ENCODE data around the gene MRPL4. TPM values are rescaled to one million over a fixed set of nuclear protein-coding genes. Genes with fewer than 3 reads are reported as not detected.
A peak's percentile ranks its signal among the peaks of the same experiment; 100 is the strongest.

Gene MRPL4
- total RNA-seq, 3 donors from 2014 or later (not counting 1 experiment from before 2014, with no cell fraction given): 34.5 to 41.6 (median 40.2) TPM

DNA sequence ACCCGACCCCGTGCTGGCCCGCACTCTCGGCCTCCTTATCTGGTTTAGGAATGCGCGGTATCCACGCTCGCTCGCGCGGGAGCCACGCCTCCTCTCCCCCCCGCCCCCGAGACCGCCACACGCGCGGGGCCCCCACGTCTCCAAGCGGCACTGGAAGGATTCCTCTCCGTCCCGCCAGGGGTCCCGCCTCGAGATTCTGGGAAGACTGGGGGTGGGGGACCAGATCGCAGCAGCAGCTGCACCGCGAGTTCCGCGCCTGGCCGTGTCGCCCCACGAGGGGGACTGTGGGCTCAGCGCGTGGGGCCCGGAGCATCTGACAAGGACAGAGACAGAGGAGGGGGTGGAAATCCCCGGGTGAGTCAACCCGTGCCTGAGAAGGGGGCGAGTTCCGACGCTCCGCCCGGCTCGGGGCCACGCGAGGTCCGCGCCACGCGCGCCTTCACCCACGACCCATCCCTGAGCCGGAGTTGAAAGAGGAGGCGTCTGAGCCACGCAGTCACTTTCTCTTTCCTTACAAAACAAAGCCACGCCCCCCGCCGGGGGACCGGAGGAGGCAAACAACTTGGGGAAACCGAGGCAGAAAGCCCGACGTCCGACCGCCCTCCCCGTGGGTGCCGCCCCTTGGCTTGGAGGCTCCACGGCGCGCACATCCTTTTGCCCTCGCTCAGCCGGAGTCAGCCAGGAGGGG, 21.7 kb upstream of the MRPL4 start:
- H3K4me1 ChIP-seq (ENCODE audit: control insufficient read depth, insufficient read depth, low read length): peaks cover 38% of the 10 kb centered on the region
- WGBS (ENCODE audit: insufficient coverage): under 1% methylated on average over 70 of the region's 70 CpGs
- peaks cover 6 to 15% of the 10 kb centered on the region in 2 donors for H3K4me1 Mint-ChIP-seq
- TF ChIP-seq, protein P1, sequence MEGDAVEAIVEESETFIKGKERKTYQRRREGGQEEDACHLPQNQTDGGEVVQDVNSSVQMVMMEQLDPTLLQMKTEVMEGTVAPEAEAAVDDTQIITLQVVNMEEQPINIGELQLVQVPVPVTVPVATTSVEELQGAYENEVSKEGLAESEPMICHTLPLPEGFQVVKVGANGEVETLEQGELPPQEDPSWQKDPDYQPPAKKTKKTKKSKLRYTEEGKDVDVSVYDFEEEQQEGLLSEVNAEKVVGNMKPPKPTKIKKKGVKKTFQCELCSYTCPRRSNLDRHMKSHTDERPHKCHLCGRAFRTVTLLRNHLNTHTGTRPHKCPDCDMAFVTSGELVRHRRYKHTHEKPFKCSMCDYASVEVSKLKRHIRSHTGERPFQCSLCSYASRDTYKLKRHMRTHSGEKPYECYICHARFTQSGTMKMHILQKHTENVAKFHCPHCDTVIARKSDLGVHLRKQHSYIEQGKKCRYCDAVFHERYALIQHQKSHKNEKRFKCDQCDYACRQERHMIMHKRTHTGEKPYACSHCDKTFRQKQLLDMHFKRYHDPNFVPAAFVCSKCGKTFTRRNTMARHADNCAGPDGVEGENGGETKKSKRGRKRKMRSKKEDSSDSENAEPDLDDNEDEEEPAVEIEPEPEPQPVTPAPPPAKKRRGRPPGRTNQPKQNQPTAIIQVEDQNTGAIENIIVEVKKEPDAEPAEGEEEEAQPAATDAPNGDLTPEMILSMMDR (IDR thresholded peaks at IDR 0.05): no peak
- H3K36me3 ChIP-seq (ENCODE audit: control insufficient read depth, insufficient read depth, low read length): no peaks in the 10 kb centered on the region
- no peaks in the 10 kb centered on the region for H3K27me3 Mint-ChIP-seq (ENCODE audit: low read depth in 2 of 2)
- intact Hi-C loops (cut with micrococcal nuclease): loop anchor here (2.0 to 5.0 kb wide), 2 partner anchors 36 to 298 kb away; partner anchors contain the start of gene DNMT1
- H3K27ac ChIP-seq (ENCODE audit: low read length): peak overlapping the region; percentile 86
- peak overlapping the region; percentile 92 for H3K4me3 Mint-ChIP-seq
- peak overlapping the region; percentile 86 to 88 for H3K27ac Mint-ChIP-seq
- no peaks in the 10 kb centered on the region for H3K9me3 ChIP-seq (ENCODE audit: control insufficient read depth, insufficient read depth, low read length)
- no peaks in the 10 kb centered on the region for H3K36me3 Mint-ChIP-seq
- H3K9me3 Mint-ChIP-seq: no peaks in the 10 kb centered on the region
- ATAC-seq (peak; percentile 79 to 87 (median 81)), DNase-seq (peak; percentile 70 to 88)
- H3K27me3 ChIP-seq (ENCODE audit: control insufficient read depth, insufficient read depth, low read length): no peaks in the 10 kb centered on the region
- peak overlapping the region; percentile 88 for H3K4me3 ChIP-seq (ENCODE audit: low read length)

GRCh38 chr19:10230861-10231611, 21.0 kb upstream of the MRPL4 start, which contains the start of gene S1PR2:
S1PR2 (minus strand) TSS chr19:10231331; CDS start chr19:10224905, 6,426 bp downstream.
- H3K4me3 Mint-ChIP-seq: peak within 1 kb of the TSS; percentile 92
- peak; percentile 68 to 88 for DNase-seq
- Histone ChIP-seq H3K4me3 (ENCODE audit: low read length) (peak within 1 kb of the TSS; percentile 88), H3K27me3 (ENCODE audit: control insufficient read depth, insufficient read depth, low read length) (no peaks in the 10 kb centered on the region), H3K27ac (ENCODE audit: low read length) (peak within 1 kb of the TSS; percentile 86), H3K9me3 (ENCODE audit: control insufficient read depth, insufficient read depth, low read length) (no peaks in the 10 kb centered on the region), H3K36me3 (ENCODE audit: control insufficient read depth, insufficient read depth, low read length) (no peaks in the 10 kb centered on the region), H3K4me1 (ENCODE audit: control insufficient read depth, insufficient read depth, low read length) (peaks cover 45% of the 10 kb centered on the region)
- H3K27me3 Mint-ChIP-seq (ENCODE audit: low read depth in 2 of 2): no peaks in the 10 kb centered on the region
- intact Hi-C loops (cut with micrococcal nuclease): loop anchor here (2.0 to 5.0 kb wide), 2 partner anchors 36 to 299 kb away; partner anchors contain the start of gene DNMT1
- no peaks in the 10 kb centered on the region for H3K36me3 Mint-ChIP-seq
- TF ChIP-seq, protein P1 (IDR thresholded peaks at IDR 0.05): no peak
- WGBS (ENCODE audit: insufficient coverage): under 1% methylated on average over 72 of the region's 73 CpGs
- peak; percentile 49 to 66 (median 55) for ATAC-seq
- H3K27ac Mint-ChIP-seq: peak within 1 kb of the TSS; percentile 86 to 88
- H3K4me1 Mint-ChIP-seq: peaks cover 9 to 18% of the 10 kb centered on the region in 2 donors
- H3K9me3 Mint-ChIP-seq: no peaks in the 10 kb centered on the region

- Histone ChIP-seq H3K27me3 (ENCODE audit: control insufficient read depth, insufficient read depth, low read length) (no peaks in the 10 kb centered on the region), H3K4me3 (ENCODE audit: low read length) (peak overlapping the region; percentile 88), H3K9me3 (ENCODE audit: control insufficient read depth, insufficient read depth, low read length) (no peaks in the 10 kb centered on the region), H3K27ac (ENCODE audit: low read length) (peak overlapping the region; percentile 86), H3K4me1 (ENCODE audit: control insufficient read depth, insufficient read depth, low read length) (peaks cover 52% of the 10 kb centered on the region), H3K36me3 (ENCODE audit: control insufficient read depth, insufficient read depth, low read length) (no peaks in the 10 kb centered on the region)
- 82% methylated on average over 8 of the region's 8 CpGs for WGBS (ENCODE audit: insufficient coverage)
- no peaks in the 10 kb centered on the region for H3K27me3 Mint-ChIP-seq (ENCODE audit: low read depth in 2 of 2)
- ATAC-seq (no peak), DNase-seq (no peak)
- H3K4me3 Mint-ChIP-seq: peak overlapping the region; percentile 92
- intact Hi-C loops (cut with micrococcal nuclease): loop anchor here (2.0 to 5.0 kb wide), 2 partner anchors 37 to 299 kb away; partner anchors contain the start of gene DNMT1
- no peaks in the 10 kb centered on the region for H3K9me3 Mint-ChIP-seq
- TF ChIP-seq, protein P1 (IDR thresholded peaks at IDR 0.05): no peak
- H3K4me1 Mint-ChIP-seq: peaks cover 16 to 24% of the 10 kb centered on the region in 2 donors
- H3K27ac Mint-ChIP-seq: peak overlapping the region; percentile 78 to 88
- H3K36me3 Mint-ChIP-seq: no peaks in the 10 kb centered on the region
Observed at GRCh38 chr19:10231612-10232228, 20.3 kb upstream of the MRPL4 start.
